Testis (tissue), 2 donors: ENCODE data around the gene PMS2.

Source experiments
- POLR2A ChIP-seq: fragments of 450-650 bp; IDR thresholded peaks from one replicate; pipeline ENCODE4 v1.6.1; 2017; ENCODE audit warnings: antibody characterized with exemption, mild to moderate bottlenecking, moderate library complexity
- TF ChIP-seq, protein P1 (sequence below), 3 experiments: fragments of 450-650 bp in 2 of 3; fragments of 200-600 bp in 1 of 3; sonication (generic) in 1 of 3; IDR thresholded peaks; one replicate each; pipeline ENCODE4 v1.5.1; 2016 to 2019; ENCODE audit warnings: antibody characterized with exemption in 3 of 3, mild to moderate bottlenecking in 2 of 3, moderate library complexity in 1 of 3

DNA sequence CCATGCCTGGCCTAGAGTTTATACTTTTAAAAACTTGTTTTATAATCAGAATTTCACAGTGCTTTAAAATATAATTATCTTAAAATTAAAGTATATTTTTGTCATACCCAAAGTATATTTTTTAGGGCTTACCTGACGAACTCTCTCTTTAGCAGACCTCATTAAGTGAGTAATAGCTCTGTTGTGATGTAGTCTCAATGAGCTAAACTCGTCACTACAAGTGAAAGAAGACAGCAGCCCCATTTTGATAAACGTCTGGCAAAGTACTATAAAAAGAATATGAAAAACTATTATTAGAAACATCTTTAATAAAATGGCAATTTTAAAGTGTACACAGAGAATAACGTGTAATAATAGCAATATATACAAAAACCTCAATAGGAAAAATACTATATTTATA, 40.9 kb upstream of the PMS2 start:
- TF ChIP-seq, protein P1, sequence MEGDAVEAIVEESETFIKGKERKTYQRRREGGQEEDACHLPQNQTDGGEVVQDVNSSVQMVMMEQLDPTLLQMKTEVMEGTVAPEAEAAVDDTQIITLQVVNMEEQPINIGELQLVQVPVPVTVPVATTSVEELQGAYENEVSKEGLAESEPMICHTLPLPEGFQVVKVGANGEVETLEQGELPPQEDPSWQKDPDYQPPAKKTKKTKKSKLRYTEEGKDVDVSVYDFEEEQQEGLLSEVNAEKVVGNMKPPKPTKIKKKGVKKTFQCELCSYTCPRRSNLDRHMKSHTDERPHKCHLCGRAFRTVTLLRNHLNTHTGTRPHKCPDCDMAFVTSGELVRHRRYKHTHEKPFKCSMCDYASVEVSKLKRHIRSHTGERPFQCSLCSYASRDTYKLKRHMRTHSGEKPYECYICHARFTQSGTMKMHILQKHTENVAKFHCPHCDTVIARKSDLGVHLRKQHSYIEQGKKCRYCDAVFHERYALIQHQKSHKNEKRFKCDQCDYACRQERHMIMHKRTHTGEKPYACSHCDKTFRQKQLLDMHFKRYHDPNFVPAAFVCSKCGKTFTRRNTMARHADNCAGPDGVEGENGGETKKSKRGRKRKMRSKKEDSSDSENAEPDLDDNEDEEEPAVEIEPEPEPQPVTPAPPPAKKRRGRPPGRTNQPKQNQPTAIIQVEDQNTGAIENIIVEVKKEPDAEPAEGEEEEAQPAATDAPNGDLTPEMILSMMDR (IDR thresholded peaks at IDR 0.05) = no peak
- no peak for TF ChIP-seq POLR2A
